ENCODE measurements around the gene TIMP1. TPM values are rescaled to one million over a fixed set of nuclear protein-coding genes. Genes with fewer than 3 reads are reported as not detected.
A peak's percentile ranks its signal among the peaks of the same experiment; 100 is the strongest.

TIMP1 gene
- total and polyA plus RNA-seq, 12 donors = 176 to 3,693 (median 704) TPM

DNA sequence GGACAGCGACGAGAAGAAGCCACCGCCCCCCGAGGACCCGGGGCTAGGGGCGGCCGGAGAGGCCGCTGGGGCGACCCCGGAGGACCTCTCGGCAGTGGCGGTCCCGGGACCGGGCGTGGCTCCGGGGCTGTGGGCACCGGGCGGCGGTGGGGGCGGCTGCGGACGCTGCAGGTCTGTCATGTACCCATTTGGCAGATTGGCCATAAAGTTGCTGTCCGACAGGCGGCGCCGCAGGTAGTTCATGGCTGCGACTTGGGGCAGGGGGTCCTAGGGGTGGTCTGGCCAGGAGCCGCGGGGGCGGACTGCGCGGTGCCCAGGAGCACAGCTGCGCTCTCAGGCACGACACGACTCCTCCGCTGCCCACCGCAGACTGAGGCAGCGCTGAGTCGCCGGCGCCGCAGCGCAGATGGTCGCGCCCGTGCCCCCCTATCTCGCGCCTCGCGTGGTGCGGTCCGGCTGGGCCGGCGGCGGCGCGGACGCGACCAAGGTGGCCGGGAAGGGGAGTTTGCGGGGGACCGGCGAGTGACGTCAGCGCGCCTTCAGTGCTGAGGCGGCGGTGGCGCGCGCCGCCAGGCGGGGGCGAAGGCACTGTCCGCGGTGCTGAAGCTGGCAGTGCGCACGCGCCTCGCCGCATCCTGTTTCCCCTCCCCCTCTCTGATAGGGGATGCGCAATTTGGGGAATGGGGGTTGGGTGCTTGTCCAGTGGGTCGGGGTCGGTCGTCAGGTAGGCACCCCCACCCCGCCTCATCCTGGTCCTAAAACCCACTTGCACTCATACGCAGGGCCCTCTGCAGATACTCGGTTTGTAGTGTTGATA lies 37.5 kb downstream of the TIMP1 start, which contains the start of gene SYN1:
Gene SYN1, minus strand, starts transcription at position 372 of the 817 bp plus-strand sequence. Its CDS starts 129 bp downstream, at position 243.
- H3K27ac ChIP-seq = no peak within 1 kb of the TSS
- H3K36me3 ChIP-seq (replicated peaks in 1 of 2) = no peaks in the 10 kb centered on the region
- DNase-seq = peak; percentile 79 to 89 (median 83)
- no peaks in the 10 kb centered on the region for H3K4me1 ChIP-seq (replicated peaks in 1 of 2)
- TF ChIP-seq POLR2A (IDR thresholded peaks at IDR 0.05) = no peak
- TF ChIP-seq, protein P1, sequence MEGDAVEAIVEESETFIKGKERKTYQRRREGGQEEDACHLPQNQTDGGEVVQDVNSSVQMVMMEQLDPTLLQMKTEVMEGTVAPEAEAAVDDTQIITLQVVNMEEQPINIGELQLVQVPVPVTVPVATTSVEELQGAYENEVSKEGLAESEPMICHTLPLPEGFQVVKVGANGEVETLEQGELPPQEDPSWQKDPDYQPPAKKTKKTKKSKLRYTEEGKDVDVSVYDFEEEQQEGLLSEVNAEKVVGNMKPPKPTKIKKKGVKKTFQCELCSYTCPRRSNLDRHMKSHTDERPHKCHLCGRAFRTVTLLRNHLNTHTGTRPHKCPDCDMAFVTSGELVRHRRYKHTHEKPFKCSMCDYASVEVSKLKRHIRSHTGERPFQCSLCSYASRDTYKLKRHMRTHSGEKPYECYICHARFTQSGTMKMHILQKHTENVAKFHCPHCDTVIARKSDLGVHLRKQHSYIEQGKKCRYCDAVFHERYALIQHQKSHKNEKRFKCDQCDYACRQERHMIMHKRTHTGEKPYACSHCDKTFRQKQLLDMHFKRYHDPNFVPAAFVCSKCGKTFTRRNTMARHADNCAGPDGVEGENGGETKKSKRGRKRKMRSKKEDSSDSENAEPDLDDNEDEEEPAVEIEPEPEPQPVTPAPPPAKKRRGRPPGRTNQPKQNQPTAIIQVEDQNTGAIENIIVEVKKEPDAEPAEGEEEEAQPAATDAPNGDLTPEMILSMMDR (IDR thresholded peaks at IDR 0.05) = peak in 4 of 6 experiments; percentile 8 to 41 (median 22)
- 1 to 41% (median 32%) methylated on average over 23 to 88 of the region's 88 CpGs; no CpG with 5 or more reads in 1 of the 4 donors for WGBS, 4 donors
- peaks cover 12% of the 10 kb centered on the region for H3K27me3 ChIP-seq
- no peaks in the 10 kb centered on the region for H3K9me3 ChIP-seq (replicated peaks in 1 of 3)
- intact Hi-C loops (cut with DNase I) = no loop called here
- peak within 1 kb of the TSS in 1 of 4 donors; percentile 44 for H3K4me3 ChIP-seq

DNA sequence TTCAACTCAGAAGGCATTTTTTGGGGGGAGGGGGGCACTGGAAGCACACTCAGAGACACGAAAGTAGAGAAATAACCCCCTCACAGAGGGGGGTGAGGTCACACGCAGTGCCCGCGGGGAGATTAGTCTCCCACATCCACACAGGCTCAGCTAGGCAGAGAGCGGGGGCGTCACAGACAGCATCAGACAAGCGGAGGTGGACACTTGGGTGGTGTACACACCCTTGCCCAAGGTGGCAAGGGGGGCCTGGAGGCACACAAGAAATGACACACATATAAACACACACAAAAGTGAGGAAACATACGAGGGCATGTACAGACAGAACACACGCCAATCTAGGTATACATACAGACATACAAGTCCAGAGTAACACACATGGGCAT lies 38.1 kb downstream of the TIMP1 start:
- Histone ChIP-seq H3K27me3 (peaks cover 12% of the 10 kb centered on the region), H3K27ac (no peak overlapping the region), H3K36me3 (replicated peaks in 1 of 2) (no peaks in the 10 kb centered on the region), H3K9me3 (replicated peaks in 1 of 3) (no peaks in the 10 kb centered on the region), H3K4me3 (no peak overlapping the region), H3K4me1 (replicated peaks in 1 of 2) (no peaks in the 10 kb centered on the region)
- TF ChIP-seq POLR2A (IDR thresholded peaks at IDR 0.05) = no peak
- TF ChIP-seq, protein P1 (IDR thresholded peaks at IDR 0.05) = no peak
- intact Hi-C loops (cut with DNase I) = no loop called here
- no peak for DNase-seq
- 54 to 94% (median 64%) methylated on average over 5 to 9 of the region's 9 CpGs for WGBS, 4 donors

DNA sequence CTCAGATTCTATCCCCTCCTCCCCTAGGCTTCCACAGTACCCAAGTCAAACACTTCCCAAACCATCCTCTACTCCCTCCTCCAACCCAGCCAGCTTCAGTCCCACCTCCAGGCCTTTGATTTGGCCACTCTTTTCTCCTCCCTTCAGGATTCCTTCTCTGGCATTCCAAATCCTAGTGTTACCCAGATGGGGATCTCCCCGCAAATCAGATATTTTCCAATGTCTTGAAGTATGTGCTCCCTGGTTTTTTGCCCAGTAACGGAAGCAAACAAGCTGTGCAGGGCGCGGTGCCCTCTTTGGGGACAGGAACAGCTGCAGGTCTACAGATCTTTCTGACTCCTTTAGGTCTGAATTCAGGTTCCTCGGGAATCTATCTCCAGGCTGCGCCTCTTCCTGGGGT lies 39.6 kb downstream of the TIMP1 start:
- H3K4me1 ChIP-seq (replicated peaks in 1 of 2) = no peaks in the 10 kb centered on the region
- no peaks in the 10 kb centered on the region for H3K36me3 ChIP-seq (replicated peaks in 1 of 2)
- intact Hi-C loops (cut with DNase I) = no loop called here
- no peak for TF ChIP-seq POLR2A (IDR thresholded peaks at IDR 0.05)
- H3K4me3 ChIP-seq = no peak overlapping the region
- peaks cover 12% of the 10 kb centered on the region for H3K27me3 ChIP-seq
- 66 to 89% (median 83%) methylated on average over 5 to 6 of the region's 6 CpGs for whole genome bisulfite sequencing, 4 donors
- H3K27ac ChIP-seq = no peak overlapping the region
- no peaks in the 10 kb centered on the region for H3K9me3 ChIP-seq (replicated peaks in 1 of 3)
- DNase-seq = peak in 1 of 7 donors; percentile 13

DNA sequence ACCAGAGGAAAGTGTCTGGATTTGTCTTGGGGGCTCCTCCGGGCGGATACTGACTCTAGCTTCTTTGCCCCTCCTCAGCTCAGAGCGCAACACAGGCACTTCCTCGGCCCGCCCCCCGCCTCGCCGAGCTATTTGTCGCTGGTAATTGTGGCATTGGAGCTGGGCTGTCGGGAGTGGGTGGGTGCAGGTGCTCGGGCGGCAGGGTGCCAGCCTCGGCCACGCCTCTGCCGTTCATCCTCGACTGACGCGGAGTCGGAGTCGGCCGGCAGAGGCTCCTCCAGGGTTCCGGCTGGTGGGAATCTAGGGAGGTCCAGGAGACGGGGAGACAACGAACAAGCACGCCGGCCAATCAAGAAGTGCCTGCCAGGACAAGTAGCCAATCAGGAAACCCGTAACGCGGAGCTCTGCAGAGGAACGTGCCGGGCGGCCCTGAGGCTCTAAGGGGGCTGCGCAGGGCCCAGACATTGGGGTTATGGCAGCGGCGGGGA lies 41.3 kb downstream of the TIMP1 start:
- H3K36me3 ChIP-seq (replicated peaks in 1 of 2) = no peaks in the 10 kb centered on the region
- H3K4me3 ChIP-seq = peak overlapping the region in 1 of 4 donors; percentile 36
- intact Hi-C loops (cut with DNase I) = no loop called here
- H3K27me3 ChIP-seq = peaks cover 9% of the 10 kb centered on the region
- WGBS, 4 donors = 0 to 37% (median 17%) methylated on average over 9 to 35 of the region's 35 CpGs
- no peak overlapping the region for H3K27ac ChIP-seq
- H3K4me1 ChIP-seq (replicated peaks in 1 of 2) = no peaks in the 10 kb centered on the region
- no peaks in the 10 kb centered on the region for H3K9me3 ChIP-seq (replicated peaks in 1 of 3)
- DNase-seq = peak; percentile 55 to 87 (median 65)
- TF ChIP-seq POLR2A (IDR thresholded peaks at IDR 0.05) = no peak
- TF ChIP-seq, protein P1 (IDR thresholded peaks at IDR 0.05) = no peak
